Measurements from ENCODE around the gene EME2.

EME2 gene

GRCh38 chr16:1778200-1779179, 5.9 kb downstream of the EME2 start:
- DNase-seq (ENCODE audit: low read depth) = no peak

GRCh38 chr16:1779234-1779701, 6.7 kb downstream of the EME2 start:
- no peak for DNase-seq (ENCODE audit: low read depth)

- DNase-seq (ENCODE audit: low read depth) = no peak
These were observed 7.4 kb downstream of the EME2 start for GRCh38 chr16:1779741-1780676.

GRCh38 chr16:1780677-1781072, 8.1 kb downstream of the EME2 start:
- no peak for DNase-seq (ENCODE audit: low read depth)

- DNase-seq (ENCODE audit: low read depth) = no peak
These were observed 8.6 kb downstream of the EME2 start for GRCh38 chr16:1781254-1781653.

GRCh38 chr16:1781758-1782407, 9.3 kb downstream of the EME2 start:
- DNase-seq (ENCODE audit: low read depth) = no peak

GRCh38 chr16:1782408-1783264, 10.0 kb downstream of the EME2 start, which contains the start of the genes NUBP2 and SPSB3:
NUBP2 (plus strand) TSS chr16:1782960; CDS start chr16:1783021, 61 bp downstream.
SPSB3 (minus strand) TSS chr16:1782571; CDS start chr16:1781483, 1,088 bp downstream.
- peak; percentile 98 for DNase-seq (ENCODE audit: low read depth)

GRCh38 chr16:1784977-1785845, 12.6 kb downstream of the EME2 start:
- no peak for DNase-seq (ENCODE audit: low read depth)

GRCh38 chr16:1785846-1786170, 13.2 kb downstream of the EME2 start:
- DNase-seq (ENCODE audit: low read depth) = no peak

- no peak for DNase-seq (ENCODE audit: low read depth)
These were observed 13.8 kb downstream of the EME2 start for GRCh38 chr16:1786242-1787055.

GRCh38 chr16:1787056-1787321, 14.4 kb downstream of the EME2 start:
- DNase-seq (ENCODE audit: low read depth) = no peak

GRCh38 chr16:1787322-1788094, 14.9 kb downstream of the EME2 start:
- DNase-seq (ENCODE audit: low read depth) = no peak

- DNase-seq (ENCODE audit: low read depth) = no peak
These were observed 15.6 kb downstream of the EME2 start for GRCh38 chr16:1788095-1788707.

GRCh38 chr16:1788708-1789100, 16.1 kb downstream of the EME2 start:
- no peak for DNase-seq (ENCODE audit: low read depth)

- DNase-seq (ENCODE audit: low read depth) = no peak
These were observed 17.0 kb downstream of the EME2 start for GRCh38 chr16:1789643-1790045.

- DNase-seq (ENCODE audit: low read depth) = no peak
These were observed 17.6 kb downstream of the EME2 start for GRCh38 chr16:1790261-1790610.

- DNase-seq (ENCODE audit: low read depth) = no peak
These were observed 18.1 kb downstream of the EME2 start for GRCh38 chr16:1790611-1791255.

Data from HS-27A (cell line).